Ovary (tissue), 3 donors: ENCODE data around the gene TSPEAR.

Experiments used
- CTCF ChIP-seq, 3 donors: fragments of 450-650 bp in 2 of 3; fragments of 200-600 bp in 1 of 3; IDR thresholded peaks; one replicate each; pipeline versions ENCODE4 v1.5.1 to v1.8.0; 2016 to 2022; ENCODE audit warnings: antibody characterized with exemption in 3 of 3, mild to moderate bottlenecking in 1 of 3
- EP300 ChIP-seq: sonication (generic); formaldehyde crosslinking; IDR thresholded peaks from one replicate; pipeline ENCODE4 v1.6.1; 2017; ENCODE audit warnings: antibody characterized with exemption
- POLR2A ChIP-seq: fragments of 450-650 bp; IDR thresholded peaks from one replicate; pipeline ENCODE4 v1.6.1; 2017; ENCODE audit warnings: antibody characterized with exemption, mild to moderate bottlenecking, moderate library complexity
- donor health status: DM: no; HTN: no; CAD: no.

GRCh38 chr21:44750675-44751025 is 39.3 kb upstream of the TSPEAR start:
- no peak for TF ChIP-seq CTCF (IDR thresholded peaks at IDR 0.05)
- no peak for TF ChIP-seq POLR2A
- no peak for TF ChIP-seq EP300
